ENCODE data around the gene CKMT1B.
"Not testable (repeated sequence)": the region's sequence is repeated elsewhere in the genome, so short reads cannot be mapped to it uniquely, and the experiment has no call there.

CKMT1B gene

GRCh38 chr15:43625106-43625505, 31.3 kb downstream of the CKMT1B start:
- no peak for TF ChIP-seq GATA1 (IDR thresholded peaks at IDR 0.05; ENCODE audit: low read depth, low read length)
- no peak for TF ChIP-seq POLR2A (IDR thresholded peaks at IDR 0.05; ENCODE audit: low read length)
- DNase-seq, result no peak

GRCh38 chr15:43626937-43627336, 33.1 kb downstream of the CKMT1B start:
- not testable (repeated sequence) for DNase-seq

DNA sequence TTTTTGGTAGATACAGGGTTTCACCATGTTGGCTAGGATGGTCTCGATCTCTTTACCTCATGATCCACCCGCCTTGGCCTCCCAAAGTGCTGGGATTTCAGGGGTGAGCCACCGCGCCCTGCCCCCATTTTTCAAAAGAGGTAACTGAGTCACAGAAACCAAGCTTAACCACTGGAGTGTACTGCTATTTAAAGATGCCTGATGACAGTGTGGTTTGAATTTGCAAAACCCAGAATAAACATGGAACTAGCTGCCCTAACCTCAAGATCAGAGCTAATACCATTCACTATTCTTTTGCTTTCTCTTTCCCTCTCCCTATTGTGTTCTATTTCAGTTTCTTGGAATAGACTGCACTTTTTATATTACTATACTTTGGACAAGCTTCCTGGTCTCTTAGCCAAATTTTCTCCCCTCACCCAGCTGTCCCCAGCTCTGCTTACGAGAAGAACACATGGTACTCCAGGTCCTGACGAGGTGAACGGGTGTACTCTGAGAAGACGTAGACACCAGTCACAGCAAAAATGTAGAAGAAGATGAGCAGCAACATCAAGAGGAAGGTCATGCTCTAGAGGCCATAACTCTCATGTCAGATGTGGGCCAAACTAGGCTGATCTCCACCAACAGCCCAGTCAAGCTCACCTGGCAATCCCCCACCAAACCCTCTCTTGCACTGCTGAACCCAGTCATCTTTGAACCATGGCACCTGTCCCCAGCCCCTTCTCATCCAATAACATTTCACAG, 44.8 kb downstream of the CKMT1B start:
- DNase-seq, result not testable (repeated sequence)

Data from erythroblast (primary cell).